Keratinocyte (primary cell): ENCODE measurements around the gene SPIN2A. TPM values are rescaled to one million over a fixed set of nuclear protein-coding genes. Genes with fewer than 3 reads are reported as not detected.
"Not testable (repeated sequence)": the region's sequence is repeated elsewhere in the genome, so short reads cannot be mapped to it uniquely, and the experiment has no call there.

ENCODE experiments used
- DNase-seq: peaks from one replicate; pipeline ENCODE4 v3.0.0-alpha.2; 2011; ENCODE audit warnings: low read depth, missing footprints, low spot score
- FAIRE-seq: peaks from 2 replicates; lab custom pipeline; 2011; peaks lifted over from hg19 to GRCh38; lab: Jason Lieb, UNC
- H2AFZ ChIP-seq: 2 replicates; pipeline ENCODE4 v1.6.0; 2012; ENCODE audit warnings: low read length, control low read depth, inconsistent platforms; ENCODE audit not compliant: control insufficient read depth
- H3K27ac ChIP-seq: 2 replicates; pipeline ENCODE4 v1.5.1; 2011; ENCODE audit warnings: low read length; ENCODE audit not compliant: control insufficient read depth, insufficient read depth
- H3K27me3 ChIP-seq: 3 replicates; pipeline ENCODE4 v1.6.0; 2011; ENCODE audit warnings: low read length; ENCODE audit not compliant: control insufficient read depth, insufficient read depth; ENCODE audit errors: extremely low read depth
- H3K36me3 ChIP-seq, 2 experiments: 2 replicates in 1 of 2; 3 replicates in 1 of 2; pipeline ENCODE4 v1.5.1; 2011; ENCODE audit warnings: low read length in 2 of 2, mild to moderate bottlenecking in 1 of 2; ENCODE audit not compliant: control insufficient read depth in 2 of 2, insufficient read depth in 2 of 2; ENCODE audit errors: extremely low read depth in 1 of 2
- H3K4me1 ChIP-seq: 3 replicates; pipeline ENCODE4 v1.5.1; 2011; ENCODE audit warnings: low read length; ENCODE audit not compliant: control insufficient read depth, insufficient read depth; ENCODE audit errors: extremely low read depth
- H3K4me2 ChIP-seq: 3 replicates; pipeline ENCODE4 v1.6.0; 2011; ENCODE audit warnings: low read depth, low read length; ENCODE audit not compliant: control insufficient read depth, insufficient read depth; ENCODE audit errors: extremely low read depth
- H3K4me3 ChIP-seq, 3 experiments: fragments of 200-600 bp in 1 of 3; sonication (generic) in 1 of 3; 2 replicates in 2 of 3; 3 replicates in 1 of 3; pipeline ENCODE4 v1.5.1; 2011 to 2016; ENCODE audit warnings: low read length in 3 of 3, mild to moderate bottlenecking in 3 of 3, control low read depth in 2 of 3, inconsistent platforms in 1 of 3, low read depth in 1 of 3, mixed read lengths in 1 of 3, mixed run types in 1 of 3, moderate library complexity in 1 of 3; ENCODE audit not compliant: control insufficient read depth in 2 of 3, insufficient read depth in 2 of 3; ENCODE audit errors: extremely low read depth in 1 of 3
- H3K79me2 ChIP-seq: 2 replicates; pipeline ENCODE4 v1.6.0; 2012; ENCODE audit warnings: low read length; ENCODE audit not compliant: control insufficient read depth, insufficient read depth
- H3K9ac ChIP-seq: 3 replicates; pipeline ENCODE4 v1.6.0; 2011; ENCODE audit warnings: low read length; ENCODE audit not compliant: control insufficient read depth, insufficient read depth; ENCODE audit errors: extremely low read depth
- H3K9me1 ChIP-seq: 3 replicates; pipeline ENCODE4 v1.6.0; 2011; ENCODE audit warnings: low read length; ENCODE audit not compliant: control insufficient read depth, insufficient read depth; ENCODE audit errors: extremely low read depth
- H3K9me3 ChIP-seq: 2 replicates; pipeline ENCODE4 v1.5.1; 2012; ENCODE audit warnings: low read depth, low read length; ENCODE audit not compliant: control insufficient read depth
- H4K20me1 ChIP-seq: 3 replicates; pipeline ENCODE4 v1.6.0; 2011; ENCODE audit warnings: low read length; ENCODE audit not compliant: control insufficient read depth, insufficient read depth; ENCODE audit errors: extremely low read depth
- CTCF ChIP-seq, 3 experiments: IDR thresholded peaks in 1 of 3; conservative IDR thresholded peaks in 1 of 3; optimal IDR thresholded peaks in 1 of 3; 2 replicates in 2 of 3; 3 replicates in 1 of 3; pipeline versions ENCODE3 to v1.5.1; 2011; ENCODE audit warnings: low read length in 3 of 3, mild to moderate bottlenecking in 3 of 3, moderate library complexity in 2 of 3, control low read depth in 1 of 3, inconsistent platforms in 1 of 3; ENCODE audit not compliant: insufficient read depth in 2 of 3; ENCODE audit errors: extremely low read depth in 1 of 3
- EZH2 ChIP-seq: IDR thresholded peaks from one replicate; pipeline ENCODE4 v1.6.1; 2012; ENCODE audit warnings: inconsistent platforms, mild to moderate bottlenecking, low read length, moderate library complexity
- dilution Hi-C: fragments of 300-500 bp; cut with MboI; formaldehyde crosslinking; loops from one replicate; pipeline ENCODE4 v1.7.0; 2020; ENCODE audit warnings: low sequenced_read_pairs; ENCODE audit not compliant: extremely low pct_ligation_motif_present
- polyA plus RNA-seq, 5 experiments: library from polyadenylated mRNA; depleted of rRNA in 3 of 5; stranded (reverse) in 3 of 5; stranded (forward) in 1 of 5; unstranded in 1 of 5; fragments of >200 nt; gene quantifications; 1 replicate in 1 of 5; 2 replicates in 3 of 5; 3 replicates in 1 of 5; pipeline versions ENCODE4 v1.2.1 to v1.2.3, GENCODE V29; 2011 to 2012; ENCODE audit warnings: missing spikeins in 2 of 5, low read depth in 1 of 5, low replicate concordance in 1 of 5

Gene SPIN2A
- polyA plus RNA-seq, 1 donor (not counting 4 experiments of a cell fraction or from before 2014, with no cell fraction given): 0.42 TPM

GRCh38 chrX:57134702-57135101 lies 2.5 kb downstream of the SPIN2A start:
- dilution Hi-C loops: no loop called here
- H3K79me2 ChIP-seq: no peaks in the 10 kb centered on the region
- no peaks in the 10 kb centered on the region for H3K9me1 ChIP-seq
- H3K27me3 ChIP-seq: no peaks in the 10 kb centered on the region
- TF ChIP-seq EZH2: no peak
- no peak for TF ChIP-seq CTCF (optimal IDR thresholded peaks at IDR 0.05 in 1 of 3, IDR thresholded peaks at IDR 0.05 in 1 of 3, conservative IDR thresholded peaks at IDR 0.05 in 1 of 3; ENCODE audit: extremely low read depth in 1 of 3, insufficient read depth in 2 of 3, low read length in 3 of 3)
- H3K27ac ChIP-seq: no peak overlapping the region
- DNase-seq (no peak), FAIRE-seq (no peak)
- H3K4me1 ChIP-seq: no peaks in the 10 kb centered on the region
- no peaks in the 10 kb centered on the region for H3K36me3 ChIP-seq
- H3K9ac ChIP-seq: no peak overlapping the region
- H3K4me3 ChIP-seq: no peak overlapping the region
- no peak overlapping the region for H2AFZ ChIP-seq
- no peaks in the 10 kb centered on the region for H3K9me3 ChIP-seq
- no peaks in the 10 kb centered on the region for H4K20me1 ChIP-seq
- H3K4me2 ChIP-seq: no peak overlapping the region

DNA sequence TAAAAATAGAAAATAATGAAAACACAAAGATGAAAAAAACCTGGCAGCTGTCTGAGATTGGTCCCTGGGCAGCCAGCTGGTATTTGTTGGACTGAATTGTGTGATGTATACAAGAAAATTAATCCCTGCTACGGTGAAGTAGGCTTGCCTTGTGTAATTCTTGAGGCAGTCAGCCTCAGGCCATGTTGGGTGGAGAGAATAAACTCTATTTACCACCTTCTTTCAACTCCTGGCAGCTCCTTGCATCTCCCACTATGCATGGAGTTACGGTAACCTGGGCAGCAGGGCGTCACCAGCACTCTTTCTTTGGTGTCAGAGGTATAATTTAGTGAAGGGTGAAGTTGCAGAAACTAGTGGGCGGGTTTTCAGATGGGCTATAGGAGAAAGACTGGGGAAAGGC lies 3.5 kb downstream of the SPIN2A start:
- Histone ChIP-seq H3K9me3 (no peaks in the 10 kb centered on the region), H3K4me3 (no peak overlapping the region), H3K27me3 (no peaks in the 10 kb centered on the region), H3K9ac (no peak overlapping the region), H2AFZ (no peak overlapping the region), H4K20me1 (no peaks in the 10 kb centered on the region), H3K9me1 (no peaks in the 10 kb centered on the region), H3K4me2 (no peak overlapping the region), H3K36me3 (no peaks in the 10 kb centered on the region), H3K27ac (no peak overlapping the region), H3K79me2 (no peaks in the 10 kb centered on the region), H3K4me1 (no peaks in the 10 kb centered on the region)
- FAIRE-seq: no peak
- DNase-seq: no peak
- dilution Hi-C loops: no loop called here
- TF ChIP-seq CTCF (optimal IDR thresholded peaks at IDR 0.05 in 1 of 3, IDR thresholded peaks at IDR 0.05 in 1 of 3, conservative IDR thresholded peaks at IDR 0.05 in 1 of 3; ENCODE audit: extremely low read depth in 1 of 3, insufficient read depth in 2 of 3, low read length in 3 of 3): no peak
- TF ChIP-seq EZH2: no peak

DNA sequence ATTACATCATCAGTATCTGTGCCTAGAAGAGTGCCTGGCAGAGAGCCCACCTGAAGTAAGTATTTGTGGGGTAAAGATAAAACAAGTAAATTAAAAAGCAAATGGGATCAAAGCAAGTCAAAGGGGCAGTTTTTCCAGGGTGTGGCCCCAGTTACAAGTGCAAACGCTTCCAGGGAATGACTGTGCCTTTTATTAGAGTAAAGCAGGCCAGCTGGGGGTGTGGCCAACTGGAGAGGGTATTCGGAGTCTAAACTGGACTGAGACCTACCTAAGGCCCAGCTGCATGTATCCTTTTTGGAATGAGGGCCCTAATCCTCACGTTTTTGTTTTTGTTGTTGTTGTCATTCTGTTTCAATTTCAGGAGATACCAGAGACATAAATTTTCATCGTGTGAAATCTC lies 3.9 kb downstream of the SPIN2A start:
- H3K4me2 ChIP-seq, H3K36me3 ChIP-seq, H3K4me3 ChIP-seq, H3K9me3 ChIP-seq, H3K27me3 ChIP-seq, H3K27ac ChIP-seq, H3K4me1 ChIP-seq, FAIRE-seq, dilution Hi-C loops, DNase-seq, H3K9ac ChIP-seq, H4K20me1 ChIP-seq, H2AFZ ChIP-seq, H3K79me2 ChIP-seq, H3K9me1 ChIP-seq: not testable (repeated sequence)
